Adrenal gland (tissue), 12 donors: Measurements from ENCODE around the gene FBXO8. TPM values are rescaled to one million over a fixed set of nuclear protein-coding genes. Genes with fewer than 3 reads are reported as not detected.

Experiments used
- DNase-seq, 7 donors: peaks; one replicate each; pipeline ENCODE4 v3.0.0-alpha.2; 2019 to 2020
- H3K27ac ChIP-seq, 5 donors: fragments of 200-600 bp; sonication (generic) in 4 of 5; 1 replicate in 3 of 5; 2 replicates in 2 of 5; pipeline versions ENCODE4 v1.5.1 to v1.8.0; 2016 to 2020; ENCODE audit warnings: mild to moderate bottlenecking in 1 of 5
- H3K27me3 ChIP-seq: fragments of 200-600 bp; 2 replicates; pipeline ENCODE4 v1.8.0; 2021
- H3K36me3 ChIP-seq, 2 donors: fragments of 200-600 bp; replicated peaks in 1 of 2; 1 replicate in 1 of 2; 2 replicates in 1 of 2; pipeline versions ENCODE4 v1.5.1 to v1.8.0; 2018 to 2022
- H3K4me1 ChIP-seq, 2 donors: fragments of 200-600 bp; replicated peaks in 1 of 2; 1 replicate in 1 of 2; 2 replicates in 1 of 2; pipeline versions ENCODE4 v1.5.1 to v1.8.0; 2018 to 2021
- H3K4me3 ChIP-seq, 4 donors: fragments of 200-600 bp; sonication (generic) in 3 of 4; one replicate each; pipeline ENCODE4 v1.5.1; 2016 to 2018
- H3K9me3 ChIP-seq, 3 donors: fragments of 200-600 bp; sonication (generic) in 1 of 3; replicated peaks in 1 of 3; 1 replicate in 2 of 3; 2 replicates in 1 of 3; pipeline versions ENCODE4 v1.5.1 to v1.8.0; 2016 to 2021
- POLR2A ChIP-seq, 2 donors: fragments of 450-650 bp; IDR thresholded peaks; one replicate each; pipeline ENCODE4 v1.6.1; 2017; ENCODE audit warnings: antibody characterized with exemption in 2 of 2, mild to moderate bottlenecking in 2 of 2, moderate library complexity in 1 of 2
- WGBS, 4 donors: extraction: QIAGEN DNeasy Blood & Tissue Kit in 2 of 4; methylation state at CpG; one replicate each; pipeline versions ENCODE4 v1.1.5 to v1.1.7; 2013 to 2017; 5-methylcytosine and 5-hydroxymethylcytosine counted together
- intact Hi-C, 2 donors: fragments of 100-400 bp; cut with DNase I; formaldehyde crosslinking; loops; one replicate each; pipeline versions ENCODE4 v1.14.1 to v1.15.0; 2022 to 2023
- polyA plus RNA-seq, 3 donors: library from polyadenylated mRNA; stranded (reverse); fragments of 200-250 nt in 2 of 3; fragments of 350-450 nt in 1 of 3; fragmentation: Illumina TruSeq in 1 of 3; extraction: RNeasy Lipid Tissue Mini Kit (QIAGEN cat#74804) in 1 of 3; gene quantifications; one replicate each; pipeline ENCODE4 v1.2.3, GENCODE V29; 2013 to 2014
- total RNA-seq, 9 donors: library from RNA; depleted of rRNA in 4 of 9; stranded (reverse); fragments of >200 nt in 4 of 9; fragments of 120-200 nt in 1 of 9; fragmentation: NEBNext Ultra II Directional in 1 of 9; extraction: Animal tissue kit (Norgen Biotek cat#: 25700) in 1 of 9; gene quantifications; one replicate each; pipeline versions ENCODE4 v1.1.0 to v1.2.4, GENCODE V29; 2013 to 2023
- TF ChIP-seq, protein P1 (sequence below), 6 experiments: fragments of 450-650 bp in 4 of 6; fragments of 200-600 bp in 2 of 6; sonication (generic) in 1 of 6; IDR thresholded peaks; 1 replicate in 5 of 6; 2 replicates in 1 of 6; pipeline versions ENCODE4 v1.5.1 to v1.8.0; 2016 to 2021; ENCODE audit warnings: antibody characterized with exemption in 6 of 6, mild to moderate bottlenecking in 2 of 6, moderate library complexity in 1 of 6
- donor health status: healthy with polysubstance abuse.
- donor health status: Bipolar disorder and iron deficiency.
- donor health status: DM: yes; HTN: yes; CAD: no.
- donor health status: DM: no; HTN: no; CAD: no.
- donor health status: DM: no; HTN: no; CAD: no.
- donor health status: DM: yes; HTN: yes; CAD: no.

FBXO8 gene
- total and polyA plus RNA-seq, 12 donors: 17.9 to 60.9 (median 37.5) TPM

- WGBS, 4 donors: 72 to 85% (median 76%) methylated on average over 4 of the region's 4 CpGs
- TF ChIP-seq, protein P1, sequence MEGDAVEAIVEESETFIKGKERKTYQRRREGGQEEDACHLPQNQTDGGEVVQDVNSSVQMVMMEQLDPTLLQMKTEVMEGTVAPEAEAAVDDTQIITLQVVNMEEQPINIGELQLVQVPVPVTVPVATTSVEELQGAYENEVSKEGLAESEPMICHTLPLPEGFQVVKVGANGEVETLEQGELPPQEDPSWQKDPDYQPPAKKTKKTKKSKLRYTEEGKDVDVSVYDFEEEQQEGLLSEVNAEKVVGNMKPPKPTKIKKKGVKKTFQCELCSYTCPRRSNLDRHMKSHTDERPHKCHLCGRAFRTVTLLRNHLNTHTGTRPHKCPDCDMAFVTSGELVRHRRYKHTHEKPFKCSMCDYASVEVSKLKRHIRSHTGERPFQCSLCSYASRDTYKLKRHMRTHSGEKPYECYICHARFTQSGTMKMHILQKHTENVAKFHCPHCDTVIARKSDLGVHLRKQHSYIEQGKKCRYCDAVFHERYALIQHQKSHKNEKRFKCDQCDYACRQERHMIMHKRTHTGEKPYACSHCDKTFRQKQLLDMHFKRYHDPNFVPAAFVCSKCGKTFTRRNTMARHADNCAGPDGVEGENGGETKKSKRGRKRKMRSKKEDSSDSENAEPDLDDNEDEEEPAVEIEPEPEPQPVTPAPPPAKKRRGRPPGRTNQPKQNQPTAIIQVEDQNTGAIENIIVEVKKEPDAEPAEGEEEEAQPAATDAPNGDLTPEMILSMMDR (IDR thresholded peaks at IDR 0.05): no peak
- TF ChIP-seq POLR2A (IDR thresholded peaks at IDR 0.05): no peak
- Histone ChIP-seq H3K27me3 (peaks cover 4% of the 10 kb centered on the region), H3K27ac (no peak overlapping the region), H3K4me1 (no peaks in the 10 kb centered on the region), H3K9me3 (no peaks in the 10 kb centered on the region), H3K36me3 (no peaks in the 10 kb centered on the region), H3K4me3 (no peak overlapping the region)
- intact Hi-C loops: no loop called here
- DNase-seq: no peak
These were observed 89.8 kb downstream of the FBXO8 start for GRCh38 chr4:174193438-174194374.

GRCh38 chr4:174192943-174193342 is 90.5 kb downstream of the FBXO8 start:
- TF ChIP-seq, protein P1 (IDR thresholded peaks at IDR 0.05): no peak
- TF ChIP-seq POLR2A (IDR thresholded peaks at IDR 0.05): no peak
- Histone ChIP-seq H3K27me3 (peaks cover 4% of the 10 kb centered on the region), H3K9me3 (no peaks in the 10 kb centered on the region), H3K27ac (no peak overlapping the region), H3K36me3 (no peaks in the 10 kb centered on the region), H3K4me1 (no peaks in the 10 kb centered on the region), H3K4me3 (no peak overlapping the region)
- 58 to 65% (median 63%) methylated on average over 4 of the region's 4 CpGs for WGBS, 4 donors
- no peak for DNase-seq
- intact Hi-C loops: no loop called here

DNA sequence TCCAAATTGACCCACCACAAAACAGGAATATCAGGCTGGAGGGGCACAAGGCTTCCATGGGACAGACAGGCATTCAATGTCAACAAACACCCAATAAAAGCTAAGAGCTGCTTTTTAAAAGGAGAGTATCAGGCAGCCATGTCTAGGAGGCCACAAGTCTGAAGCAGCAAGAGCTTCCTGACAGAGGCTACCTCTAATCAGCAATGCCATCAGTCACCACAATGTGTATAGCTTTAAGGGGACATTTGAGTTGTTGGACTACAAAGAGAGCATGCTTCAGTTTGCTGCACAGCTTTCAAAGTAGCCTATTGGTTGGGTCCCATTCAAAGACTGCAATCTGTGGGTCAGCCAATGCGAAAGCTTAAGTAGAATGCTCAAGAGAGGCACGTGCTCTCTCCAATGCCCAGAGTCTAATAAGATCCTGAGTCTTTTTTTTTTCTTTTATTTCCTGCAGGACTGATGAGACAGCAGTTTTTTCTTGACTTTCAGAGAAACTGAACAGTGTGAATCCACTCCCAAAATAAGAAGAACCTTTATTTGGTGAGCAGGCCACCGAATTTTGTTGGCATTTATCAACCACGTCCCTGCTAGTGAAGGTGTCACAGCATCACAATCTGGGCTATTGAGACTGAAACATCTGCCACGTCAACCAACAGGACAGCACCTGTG is 92.5 kb downstream of the FBXO8 start:
- H3K9me3 ChIP-seq: no peaks in the 10 kb centered on the region
- no peaks in the 10 kb centered on the region for H3K4me1 ChIP-seq
- peaks cover 4% of the 10 kb centered on the region for H3K27me3 ChIP-seq
- DNase-seq: no peak
- H3K4me3 ChIP-seq: no peak overlapping the region
- TF ChIP-seq, protein P1 (IDR thresholded peaks at IDR 0.05): no peak
- no peak for TF ChIP-seq POLR2A (IDR thresholded peaks at IDR 0.05)
- intact Hi-C loops: no loop called here
- WGBS, 4 donors: 74 to 85% (median 76%) methylated on average over 5 of the region's 5 CpGs
- no peaks in the 10 kb centered on the region for H3K36me3 ChIP-seq
- H3K27ac ChIP-seq: no peak overlapping the region

DNA sequence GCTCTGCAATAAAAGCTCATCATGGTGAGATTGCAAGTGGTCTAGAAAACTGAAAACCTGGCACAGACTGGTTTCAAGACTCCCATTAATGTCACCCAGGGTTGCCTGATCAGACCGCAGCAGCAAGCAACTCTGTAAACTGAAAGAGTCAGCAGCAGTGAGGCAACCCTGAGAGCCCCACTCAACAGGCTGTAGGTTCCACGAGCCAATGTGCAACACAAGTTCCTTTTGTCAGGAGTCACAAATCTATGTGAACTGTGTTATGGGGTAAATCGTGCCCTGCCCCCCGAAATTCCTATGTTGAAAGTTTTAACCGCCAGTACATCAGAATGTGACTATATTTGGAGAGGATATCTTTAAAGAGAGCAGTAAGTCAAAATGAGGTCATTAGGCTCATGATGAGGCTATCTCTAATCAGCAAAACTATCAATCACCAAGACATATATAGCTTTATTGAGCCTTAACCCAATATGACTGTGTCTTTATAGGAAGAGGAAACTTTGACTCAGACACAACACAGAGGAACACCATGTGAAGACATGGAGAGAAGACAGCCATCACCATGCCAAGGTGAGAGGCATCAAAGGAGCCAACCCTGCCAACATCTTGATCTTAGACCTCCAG is 94.0 kb downstream of the FBXO8 start:
- DNase-seq: no peak
- intact Hi-C loops: no loop called here
- H3K4me1 ChIP-seq: no peaks in the 10 kb centered on the region
- no peaks in the 10 kb centered on the region for H3K36me3 ChIP-seq
- no peak overlapping the region for H3K27ac ChIP-seq
- H3K4me3 ChIP-seq: no peak overlapping the region
- H3K27me3 ChIP-seq: peaks cover 4% of the 10 kb centered on the region
- no peak for TF ChIP-seq POLR2A (IDR thresholded peaks at IDR 0.05)
- TF ChIP-seq, protein P1 (IDR thresholded peaks at IDR 0.05): no peak
- 49 to 56% (median 51%) methylated on average over 4 to 5 of the region's 5 CpGs for WGBS, 4 donors
- no peaks in the 10 kb centered on the region for H3K9me3 ChIP-seq
